Keratinocyte (primary cell): ENCODE measurements around the gene BAZ1B.

ENCODE experiments used
- EZH2 ChIP-seq: IDR thresholded peaks from one replicate; pipeline ENCODE4 v1.6.1; 2012; ENCODE audit warnings: inconsistent platforms, mild to moderate bottlenecking, low read length, moderate library complexity
- TF ChIP-seq, protein P1 (sequence below), 3 experiments: IDR thresholded peaks in 1 of 3; conservative IDR thresholded peaks in 1 of 3; optimal IDR thresholded peaks in 1 of 3; 2 replicates in 2 of 3; 3 replicates in 1 of 3; pipeline versions ENCODE3 to v1.5.1; 2011; ENCODE audit warnings: low read length in 3 of 3, mild to moderate bottlenecking in 3 of 3, moderate library complexity in 2 of 3, control low read depth in 1 of 3, inconsistent platforms in 1 of 3; ENCODE audit not compliant: insufficient read depth in 2 of 3; ENCODE audit errors: extremely low read depth in 1 of 3

- TF ChIP-seq, protein P1, sequence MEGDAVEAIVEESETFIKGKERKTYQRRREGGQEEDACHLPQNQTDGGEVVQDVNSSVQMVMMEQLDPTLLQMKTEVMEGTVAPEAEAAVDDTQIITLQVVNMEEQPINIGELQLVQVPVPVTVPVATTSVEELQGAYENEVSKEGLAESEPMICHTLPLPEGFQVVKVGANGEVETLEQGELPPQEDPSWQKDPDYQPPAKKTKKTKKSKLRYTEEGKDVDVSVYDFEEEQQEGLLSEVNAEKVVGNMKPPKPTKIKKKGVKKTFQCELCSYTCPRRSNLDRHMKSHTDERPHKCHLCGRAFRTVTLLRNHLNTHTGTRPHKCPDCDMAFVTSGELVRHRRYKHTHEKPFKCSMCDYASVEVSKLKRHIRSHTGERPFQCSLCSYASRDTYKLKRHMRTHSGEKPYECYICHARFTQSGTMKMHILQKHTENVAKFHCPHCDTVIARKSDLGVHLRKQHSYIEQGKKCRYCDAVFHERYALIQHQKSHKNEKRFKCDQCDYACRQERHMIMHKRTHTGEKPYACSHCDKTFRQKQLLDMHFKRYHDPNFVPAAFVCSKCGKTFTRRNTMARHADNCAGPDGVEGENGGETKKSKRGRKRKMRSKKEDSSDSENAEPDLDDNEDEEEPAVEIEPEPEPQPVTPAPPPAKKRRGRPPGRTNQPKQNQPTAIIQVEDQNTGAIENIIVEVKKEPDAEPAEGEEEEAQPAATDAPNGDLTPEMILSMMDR (optimal IDR thresholded peaks at IDR 0.05 in 1 of 3, IDR thresholded peaks at IDR 0.05 in 1 of 3, conservative IDR thresholded peaks at IDR 0.05 in 1 of 3; ENCODE audit: extremely low read depth in 1 of 3, insufficient read depth in 2 of 3, low read length in 3 of 3): no peak
- no peak for TF ChIP-seq EZH2
These were observed 51.9 kb downstream of the BAZ1B start for GRCh38 chr7:73470208-73470607.
